GM19397 (cell line): ENCODE measurements around the gene FERMT1.

Experiments used
- ATAC-seq: cut with Tn5 transposase; IDR thresholded peaks from one replicate; pipeline ENCODE4 v1.9.1; 2021; ENCODE audit warnings: mild to moderate bottlenecking, moderate library complexity; ENCODE audit not compliant: unreplicated experiment

Gene FERMT1, protein sequence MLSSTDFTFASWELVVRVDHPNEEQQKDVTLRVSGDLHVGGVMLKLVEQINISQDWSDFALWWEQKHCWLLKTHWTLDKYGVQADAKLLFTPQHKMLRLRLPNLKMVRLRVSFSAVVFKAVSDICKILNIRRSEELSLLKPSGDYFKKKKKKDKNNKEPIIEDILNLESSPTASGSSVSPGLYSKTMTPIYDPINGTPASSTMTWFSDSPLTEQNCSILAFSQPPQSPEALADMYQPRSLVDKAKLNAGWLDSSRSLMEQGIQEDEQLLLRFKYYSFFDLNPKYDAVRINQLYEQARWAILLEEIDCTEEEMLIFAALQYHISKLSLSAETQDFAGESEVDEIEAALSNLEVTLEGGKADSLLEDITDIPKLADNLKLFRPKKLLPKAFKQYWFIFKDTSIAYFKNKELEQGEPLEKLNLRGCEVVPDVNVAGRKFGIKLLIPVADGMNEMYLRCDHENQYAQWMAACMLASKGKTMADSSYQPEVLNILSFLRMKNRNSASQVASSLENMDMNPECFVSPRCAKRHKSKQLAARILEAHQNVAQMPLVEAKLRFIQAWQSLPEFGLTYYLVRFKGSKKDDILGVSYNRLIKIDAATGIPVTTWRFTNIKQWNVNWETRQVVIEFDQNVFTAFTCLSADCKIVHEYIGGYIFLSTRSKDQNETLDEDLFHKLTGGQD

DNA sequence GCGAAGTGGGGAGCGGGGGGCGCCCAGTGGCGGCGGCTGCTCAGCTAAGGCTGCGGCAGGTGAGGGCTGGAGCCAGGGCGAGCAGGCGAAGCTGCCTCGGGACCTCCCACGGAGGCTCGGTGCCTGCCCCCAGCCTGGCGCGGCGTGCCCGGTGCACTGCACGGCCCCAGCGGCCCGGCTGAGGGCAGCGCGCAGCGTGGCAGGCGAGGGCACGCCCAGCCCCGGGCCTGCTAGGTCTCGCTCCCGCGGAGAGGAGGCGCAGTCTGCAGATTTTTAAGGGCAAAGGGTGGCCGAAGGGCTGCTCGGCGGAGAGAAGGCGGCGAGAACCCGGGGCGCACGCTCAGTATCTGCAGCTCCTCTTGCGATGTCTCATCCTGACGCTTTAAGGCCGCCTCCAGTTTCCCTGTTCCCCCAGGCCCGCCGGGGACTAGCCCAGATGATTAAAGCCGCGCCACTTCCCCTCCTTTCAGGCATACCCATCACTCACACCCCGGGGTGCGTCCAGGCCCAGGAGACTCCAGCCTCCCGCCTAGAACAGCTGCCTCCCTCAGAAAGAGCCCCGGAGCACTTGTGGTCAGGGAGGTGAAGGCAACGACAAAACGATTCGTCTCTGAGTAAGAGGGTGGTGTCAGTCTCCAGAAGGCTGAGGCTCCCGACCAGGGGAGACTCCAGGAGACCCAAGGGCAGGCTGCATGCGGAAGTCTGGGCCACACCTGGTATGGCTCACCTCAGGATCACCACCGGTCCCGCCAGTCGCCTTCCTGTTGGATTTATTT lies at the start of gene FERMT1:
Gene FERMT1, minus strand, starts transcription at position 158 of the 776 bp plus-strand sequence. CDS start 3,476 bp downstream, outside the sequence.
- ATAC-seq, result no peak

DNA sequence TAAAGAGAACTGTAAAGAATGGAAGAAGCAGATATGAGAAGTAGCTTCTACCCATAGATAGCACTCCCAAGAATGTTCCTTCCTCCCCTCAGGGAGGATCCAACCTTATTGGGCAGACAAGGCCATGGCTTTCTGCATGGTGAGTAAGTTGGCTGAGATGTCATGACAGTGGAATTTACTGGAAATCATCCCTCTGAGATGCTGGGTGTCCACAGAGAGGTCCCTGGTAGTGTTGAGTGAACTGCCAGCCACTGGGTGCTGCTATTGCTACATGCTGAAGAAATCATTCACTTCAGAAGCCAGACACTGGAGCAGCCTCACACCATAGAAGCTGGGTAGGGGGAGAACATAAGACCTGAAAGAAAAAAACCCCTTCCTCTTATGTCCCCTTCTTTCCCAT lies 46.4 kb upstream of the FERMT1 start:
- no peak for ATAC-seq

DNA sequence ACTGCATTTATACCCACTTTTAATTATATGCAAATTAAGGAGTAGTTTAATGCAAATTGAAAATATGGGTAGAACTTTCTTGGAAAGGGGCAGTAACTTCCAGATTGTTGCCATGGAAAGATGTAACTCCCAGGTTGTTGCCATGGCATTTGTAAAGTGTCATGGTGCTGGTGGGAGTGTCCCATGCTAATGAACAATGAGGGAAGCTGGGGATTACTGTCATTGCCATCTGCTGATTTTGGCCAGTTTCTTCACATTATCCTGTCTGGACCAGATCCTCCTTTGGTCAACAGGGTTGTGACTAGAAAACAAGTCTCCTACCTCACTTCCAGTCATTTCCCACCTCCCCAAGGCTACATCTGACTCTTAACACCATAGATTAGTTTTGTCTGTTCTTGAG lies 45.4 kb upstream of the FERMT1 start:
- no peak for ATAC-seq

DNA sequence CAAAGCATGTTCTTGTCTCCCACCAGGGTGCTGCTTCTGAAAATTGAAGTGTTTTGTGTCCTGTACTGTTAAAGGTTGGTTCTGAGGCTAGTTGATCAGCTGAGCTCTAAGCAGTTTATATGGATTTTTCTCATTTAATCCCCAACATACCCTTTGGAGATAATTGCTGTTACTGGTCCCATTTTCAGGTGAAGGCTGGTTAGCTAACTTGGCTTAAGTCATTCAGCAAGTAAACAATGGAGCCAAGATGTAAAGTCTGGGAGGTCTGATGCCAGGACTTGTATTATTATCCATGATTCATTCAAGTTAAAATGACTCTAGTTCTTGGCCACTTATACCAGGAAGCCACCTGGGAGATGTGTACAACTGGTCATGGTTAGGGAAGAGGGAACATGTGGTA lies 42.5 kb upstream of the FERMT1 start:
- no peak for ATAC-seq

DNA sequence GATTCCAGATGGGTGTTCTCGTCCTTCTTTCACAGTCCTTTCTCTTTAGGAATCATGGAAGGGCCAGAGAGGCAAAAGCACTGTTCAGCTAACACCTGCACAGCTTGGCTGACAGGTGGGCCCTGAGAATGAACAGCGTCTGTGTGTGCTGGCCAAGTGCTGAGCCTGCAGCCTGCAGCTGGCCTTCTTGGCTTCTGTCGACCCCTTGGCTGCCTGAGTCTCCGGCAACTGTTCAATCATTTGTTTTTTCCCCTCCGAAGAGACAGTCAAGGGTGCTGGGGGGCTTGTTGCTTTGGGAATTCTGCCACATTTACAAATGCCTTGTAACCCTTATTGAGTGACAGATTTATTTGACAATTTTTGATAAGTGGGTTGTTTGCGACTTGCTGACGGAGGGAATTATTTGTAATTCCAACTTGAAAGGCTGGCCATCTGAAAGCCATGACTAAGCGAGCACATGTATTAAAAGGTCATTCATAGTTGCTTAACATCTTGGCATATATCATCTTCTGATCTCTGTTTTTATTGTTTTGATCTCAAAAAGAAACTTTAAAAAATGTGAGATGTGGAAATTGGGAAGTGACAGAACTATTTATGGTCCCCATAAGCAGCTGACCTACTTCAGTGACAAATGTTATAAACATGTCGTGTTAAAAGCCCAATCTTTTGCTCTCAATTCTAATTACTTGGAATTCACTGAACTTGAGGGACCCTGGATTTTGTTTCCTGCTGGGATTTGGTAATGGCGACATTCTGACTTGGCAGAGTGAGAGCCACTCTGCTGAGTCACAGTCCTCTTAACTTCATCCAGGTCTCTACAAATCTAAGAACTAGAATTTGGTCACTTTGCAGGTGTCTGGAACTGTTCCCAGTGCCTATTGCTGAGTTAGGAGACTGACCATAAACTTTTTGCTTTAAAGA lies 41.9 kb upstream of the FERMT1 start:
- ATAC-seq, result no peak

DNA sequence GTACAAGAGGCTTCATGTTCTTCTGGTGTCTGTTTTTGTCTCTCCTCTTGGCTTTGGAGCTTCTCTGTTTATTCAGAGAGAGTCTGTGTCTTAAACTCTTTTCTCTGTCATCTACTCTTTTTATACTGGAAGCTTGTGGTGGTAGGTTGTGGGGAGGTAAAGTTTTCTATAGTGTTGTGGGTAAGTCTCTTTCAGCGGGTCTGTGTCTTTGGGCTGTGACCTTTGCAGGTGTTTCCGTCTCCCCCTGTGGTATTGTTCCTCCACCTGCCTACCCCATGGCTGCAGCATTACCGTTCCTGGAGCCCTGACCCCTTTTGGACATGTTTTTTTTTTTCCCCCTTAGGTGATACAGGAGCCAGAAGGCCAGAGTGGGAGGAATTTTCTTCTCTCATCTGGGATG lies 37.9 kb upstream of the FERMT1 start:
- no peak for ATAC-seq

DNA sequence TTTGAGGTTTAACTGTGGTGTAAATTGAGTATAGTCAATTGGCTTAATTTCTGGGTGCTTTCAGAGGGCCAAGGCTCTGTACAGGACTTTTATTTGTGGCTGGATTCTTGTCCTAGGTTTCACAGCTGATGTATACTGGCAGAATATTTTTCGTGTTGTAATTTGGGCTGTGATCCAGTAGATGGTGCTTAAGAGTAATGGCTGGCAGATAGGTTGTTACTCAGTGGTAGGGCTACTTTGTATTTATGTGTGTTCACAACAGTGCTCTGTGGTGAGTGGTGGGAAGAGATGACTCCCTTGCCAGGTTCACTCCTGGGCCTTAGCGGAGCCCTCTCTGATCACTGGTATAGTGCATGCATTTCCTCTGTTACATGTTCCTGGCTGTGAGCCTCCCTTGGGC lies 34.5 kb upstream of the FERMT1 start:
- ATAC-seq, result no peak

DNA sequence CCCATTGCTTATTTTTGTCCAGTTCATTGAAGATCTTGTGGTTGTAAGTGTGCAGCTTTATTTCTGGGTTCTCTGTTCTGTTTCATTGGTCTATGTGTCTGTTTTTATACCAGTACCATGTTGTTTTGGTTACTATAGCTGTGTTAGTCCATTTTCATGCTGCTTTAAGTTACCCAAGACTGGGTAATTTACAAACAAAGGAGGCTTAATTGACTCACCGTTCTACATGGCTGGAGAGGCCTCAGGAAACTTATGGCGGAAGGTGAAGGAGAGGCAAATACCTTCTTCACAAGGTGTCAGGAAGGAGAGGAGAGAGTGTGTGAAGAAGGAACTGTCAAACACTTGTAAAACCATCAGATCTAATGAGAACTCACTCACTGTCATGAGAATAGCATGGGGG lies 29.9 kb upstream of the FERMT1 start:
- no peak for ATAC-seq

DNA sequence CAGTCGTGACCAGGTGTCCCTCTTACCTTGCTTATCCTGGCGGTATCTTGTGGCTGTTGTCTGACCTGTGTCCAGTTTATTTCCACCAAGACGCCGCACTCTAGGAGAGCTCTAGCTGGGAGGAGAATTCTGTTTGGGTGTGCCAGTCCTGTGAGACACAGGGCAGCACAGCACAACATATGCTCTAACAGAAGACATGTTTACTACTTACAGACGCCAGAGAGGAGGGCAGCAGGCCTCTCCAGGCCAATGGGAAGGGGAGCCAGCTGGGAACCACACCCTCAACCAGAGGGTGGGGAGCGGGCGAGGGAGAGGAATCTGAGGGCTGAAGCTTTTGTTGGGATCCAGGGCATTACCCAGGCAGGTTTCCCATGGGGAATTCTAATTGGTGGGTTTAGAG lies 25.2 kb upstream of the FERMT1 start:
- no peak for ATAC-seq

DNA sequence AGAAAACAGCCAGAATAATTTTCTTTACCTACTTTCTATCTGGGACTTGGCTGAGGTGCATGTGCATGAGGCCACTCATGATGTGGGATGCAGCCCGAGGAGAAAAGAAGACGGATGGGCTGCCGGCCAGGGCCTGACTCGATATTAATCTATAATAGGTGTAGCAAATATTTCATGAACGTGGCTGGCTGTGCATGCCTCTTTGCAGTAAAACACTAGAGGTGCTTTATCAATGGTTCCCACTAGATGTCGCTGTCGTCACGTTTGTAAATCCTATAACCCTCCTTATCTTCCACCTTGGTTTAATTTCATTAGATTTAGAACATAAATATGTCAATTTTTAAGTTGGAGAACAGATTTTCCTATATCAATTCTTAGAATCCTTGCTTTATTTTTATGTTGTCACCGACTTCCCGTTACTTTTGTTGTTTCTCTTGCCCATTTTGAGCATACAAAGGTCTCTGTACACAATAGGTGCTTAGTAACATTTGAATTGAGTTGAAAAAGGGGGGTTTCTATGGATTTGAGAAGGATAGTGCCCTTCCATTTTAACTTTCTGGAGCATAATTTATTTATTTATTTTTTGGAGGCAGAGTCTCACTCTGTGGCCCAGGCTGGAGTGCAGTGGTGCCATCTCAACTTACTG lies 19.6 kb upstream of the FERMT1 start:
- ATAC-seq, result no peak

DNA sequence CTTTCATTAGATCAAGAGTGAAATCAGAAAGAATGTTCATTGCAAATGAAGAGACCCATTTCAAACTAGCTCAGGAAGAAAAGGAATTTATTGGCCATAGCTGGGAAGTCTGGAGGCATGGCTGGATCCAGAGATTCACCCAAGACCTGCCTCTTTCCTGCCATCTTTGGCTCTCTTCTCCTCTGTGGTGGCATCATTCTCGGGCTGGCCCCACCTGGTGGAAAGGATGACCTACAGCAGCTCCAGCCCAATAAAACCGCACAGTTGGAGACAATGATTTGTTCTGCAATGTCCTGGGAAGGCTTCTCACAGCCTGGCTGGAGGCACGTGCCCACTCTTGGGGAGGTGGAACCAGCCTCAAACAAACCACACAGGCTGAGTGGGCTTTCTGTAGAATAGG lies 18.1 kb upstream of the FERMT1 start:
- ATAC-seq, result no peak

DNA sequence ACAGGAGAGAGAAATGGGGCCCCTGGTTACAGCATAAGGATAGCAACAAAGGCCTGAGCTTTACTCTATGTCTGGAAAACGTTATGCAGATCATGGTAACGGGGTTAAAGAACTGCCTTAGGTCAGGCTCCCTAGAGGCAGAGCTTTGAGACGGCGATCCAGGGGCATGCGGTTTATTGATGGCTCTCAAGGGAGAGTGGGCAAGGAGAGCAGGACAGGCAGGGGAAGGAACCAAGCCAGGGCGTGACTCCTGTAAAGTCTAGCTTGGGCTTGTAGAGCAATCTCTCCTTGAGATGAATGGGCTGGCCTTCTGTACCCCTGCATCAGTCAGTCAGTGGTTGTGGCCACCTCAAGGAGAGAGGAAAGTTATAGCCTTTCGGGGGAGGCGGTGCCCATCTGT lies 12.5 kb upstream of the FERMT1 start:
- no peak for ATAC-seq

DNA sequence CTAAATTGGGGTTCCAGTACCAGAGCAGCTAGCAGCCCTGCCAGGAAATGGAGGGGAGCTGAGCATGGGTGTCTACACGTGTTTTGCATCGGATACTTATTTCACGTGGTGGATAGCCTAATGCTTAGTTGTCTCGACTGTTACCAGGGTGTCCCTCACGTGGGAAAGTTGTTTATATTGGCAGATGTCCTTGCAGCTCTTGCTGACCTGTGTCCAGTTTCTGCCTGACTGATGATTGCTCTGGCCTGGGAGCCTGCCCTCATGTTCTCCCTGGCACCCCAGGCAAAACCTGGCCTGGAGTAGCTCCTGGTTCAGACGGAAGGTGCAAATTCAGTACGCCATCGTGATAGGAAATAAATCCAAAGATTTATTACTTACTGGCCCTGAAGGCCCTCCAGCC lies 11.8 kb upstream of the FERMT1 start:
- ATAC-seq, result no peak

DNA sequence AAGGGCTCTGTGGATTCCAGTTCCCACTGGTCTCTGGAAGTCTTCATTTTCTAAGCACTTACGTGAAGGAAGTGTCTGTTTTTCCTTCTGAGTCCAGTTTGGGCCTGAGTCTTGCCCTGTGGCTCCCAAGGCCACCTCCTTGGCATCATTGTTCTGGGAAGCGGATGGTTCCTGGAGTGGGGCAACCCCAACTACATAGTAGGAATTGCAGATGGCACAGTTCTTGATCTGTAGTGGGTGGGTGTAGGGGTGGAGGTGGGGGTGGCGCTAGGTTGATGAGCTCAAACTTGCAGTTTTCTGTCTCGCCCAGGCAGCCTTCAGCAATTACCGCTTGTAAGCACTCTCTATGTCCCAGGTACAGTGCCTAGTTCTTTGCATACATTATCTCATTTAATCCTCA lies 7.2 kb upstream of the FERMT1 start:
- no peak for ATAC-seq

DNA sequence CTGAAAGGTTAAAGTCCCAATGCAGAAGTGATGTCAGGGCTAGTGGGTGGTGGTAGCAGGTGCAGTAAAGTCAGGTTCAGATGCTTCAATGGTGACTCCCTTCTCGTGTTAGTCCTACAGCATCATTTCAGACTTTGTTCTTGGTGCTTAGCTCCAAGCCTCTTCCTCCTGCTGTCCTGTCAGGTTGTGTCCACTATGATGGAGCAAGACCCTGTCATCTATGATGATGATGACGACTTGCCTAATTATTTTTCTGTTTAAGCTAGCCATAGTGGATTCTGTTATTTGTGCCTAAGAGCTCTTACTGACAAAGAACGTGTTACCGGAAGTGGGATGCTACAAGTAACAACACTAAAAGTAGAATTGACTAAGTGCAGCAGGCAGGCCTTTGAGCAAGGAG lies 5.0 kb upstream of the FERMT1 start:
- no peak for ATAC-seq

DNA sequence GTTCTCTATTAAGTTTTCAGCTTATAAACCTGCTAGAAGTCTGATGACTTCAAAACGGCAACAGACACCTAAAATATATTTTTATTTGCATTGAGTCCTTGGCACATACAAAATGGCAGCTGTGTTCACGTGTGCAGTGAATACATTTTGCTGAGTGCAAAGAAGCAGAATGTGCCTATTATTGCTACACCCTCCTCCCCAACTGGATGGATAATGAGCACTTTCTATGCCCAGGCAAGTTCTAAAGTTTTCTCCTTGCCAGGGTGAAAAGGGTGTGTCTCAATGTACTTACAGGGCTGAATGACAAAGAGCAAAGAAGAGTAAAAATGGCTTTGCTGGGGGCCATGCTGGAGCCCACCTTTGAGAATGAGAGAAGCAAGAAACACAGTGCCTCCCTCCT lies 4.0 kb upstream of the FERMT1 start:
- ATAC-seq, result no peak

DNA sequence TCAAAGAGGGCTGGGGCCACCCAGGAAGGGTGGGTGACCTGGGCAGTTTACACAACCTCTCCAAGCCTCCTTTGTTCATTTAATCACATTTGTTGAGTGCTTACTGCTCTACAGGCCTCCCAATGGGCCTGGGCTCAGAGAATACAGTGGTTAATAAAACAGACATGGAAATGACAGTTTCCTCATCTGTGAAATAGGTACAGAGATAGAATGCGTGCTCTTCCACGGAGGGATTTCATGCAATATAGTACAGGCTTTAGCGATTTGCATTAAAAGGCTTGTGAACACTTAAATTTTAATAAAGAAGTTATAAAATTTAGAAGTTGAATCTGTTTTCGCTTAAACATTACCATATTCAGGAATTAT lies 802 bp upstream of the FERMT1 start:
- no peak for ATAC-seq

DNA sequence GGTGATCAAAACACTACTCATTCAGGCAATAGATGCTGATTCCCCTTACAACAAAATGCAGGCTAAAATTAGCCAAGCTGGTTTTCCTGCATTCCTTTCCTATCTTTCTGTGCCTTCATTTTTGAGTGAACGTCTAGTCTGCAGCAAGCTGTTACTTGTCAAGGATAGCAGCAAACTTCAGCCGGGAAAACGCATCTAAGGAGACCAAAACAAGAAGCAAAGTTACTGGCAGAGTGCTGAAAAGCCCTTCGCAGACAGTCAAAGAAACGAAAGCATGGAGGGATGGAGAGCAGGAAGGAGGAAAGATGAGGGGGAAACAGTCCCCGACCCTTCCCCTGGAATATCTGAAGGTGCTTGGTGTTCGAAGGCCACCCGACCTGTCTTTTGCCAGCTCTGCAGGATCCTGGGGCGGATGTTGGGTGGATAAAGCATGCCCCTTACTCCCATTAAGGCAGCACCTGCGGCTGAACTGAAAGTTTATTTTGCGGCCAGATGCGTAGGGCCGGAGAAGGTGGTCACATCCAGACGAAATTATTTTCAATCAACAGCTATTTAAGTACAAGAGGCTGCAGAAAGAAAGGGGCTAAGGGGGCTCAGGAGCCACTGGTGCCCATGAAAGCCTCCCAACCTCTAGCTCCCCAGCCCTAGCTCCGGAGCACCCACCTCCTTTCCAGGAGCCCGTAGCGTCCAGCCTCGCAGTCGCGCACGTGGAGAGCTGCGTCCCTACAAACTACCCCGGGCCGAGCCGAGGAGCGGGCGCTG lies 538 bp downstream of the FERMT1 start:
- ATAC-seq, result no peak

DNA sequence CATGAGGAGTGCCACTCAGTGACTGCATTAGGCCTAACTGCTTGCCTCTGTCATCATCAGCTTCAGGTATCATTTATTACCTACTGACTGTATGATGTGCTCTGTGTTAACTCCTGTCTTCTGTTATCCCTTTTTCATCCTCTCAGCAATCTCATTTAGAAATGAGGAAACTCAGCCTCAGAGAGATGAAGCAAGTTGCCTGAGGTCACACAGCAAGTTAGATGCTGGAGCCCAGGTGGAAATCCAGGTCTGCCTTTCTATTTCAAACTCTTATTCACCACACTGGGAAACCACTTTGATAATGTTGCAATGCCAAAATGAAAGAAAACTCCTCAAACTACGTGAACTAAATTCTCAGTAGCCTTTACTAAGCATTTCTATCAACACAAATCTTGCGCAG lies 1.3 kb downstream of the FERMT1 start:
- no peak for ATAC-seq
